ENCODE data around the gene PPM1A. TPM values are rescaled to one million over a fixed set of nuclear protein-coding genes. Genes with fewer than 3 reads are reported as not detected.

PPM1A gene
- total RNA-seq, 8 experiments from 2014 or later: 19.5 to 36.3 (median 32.6) TPM

- in situ Hi-C loops (cut with MboI; ENCODE audit: low pct_unique_long_range_greater_than_20kb in 2 of 9, low sequenced_read_pairs in 9 of 9, unreplicated experiment in 9 of 9): no loop called here
- 0 to 100% (median 85%) methylated on average over 1 to 2 of the region's 2 CpGs; no CpG with 5 or more reads in 3 of the 10 experiments for WGBS, 10 experiments
- ATAC-seq (replicated peaks in 6 of 8): no peak
Measured at GRCh38 chr14:60215127-60215444, 33.9 kb upstream of the PPM1A start.

GRCh38 chr14:60215520-60216420 is 33.3 kb upstream of the PPM1A start:
- 24 to 100% (median 88%) methylated on average over 1 to 4 of the region's 4 CpGs for WGBS, 10 experiments
- no peak overlapping the region for H3K27ac ChIP-seq
- in situ Hi-C loops (cut with MboI; ENCODE audit: low pct_unique_long_range_greater_than_20kb in 2 of 9, low sequenced_read_pairs in 9 of 9, unreplicated experiment in 9 of 9): no loop called here
- H3K4me3 ChIP-seq: no peak overlapping the region
- H3K4me1 ChIP-seq (replicated peaks in 1 of 2): no peaks in the 10 kb centered on the region
- ATAC-seq (replicated peaks in 6 of 8): no peak

More at GRCh38 chr14:60215127-60215444, 33.9 kb upstream of the PPM1A start:
- Histone ChIP-seq H3K4me1 (replicated peaks in 1 of 2) (no peaks in the 10 kb centered on the region), H3K4me3 (no peak overlapping the region), H3K27ac (no peak overlapping the region)

- no peak for ATAC-seq (replicated peaks in 6 of 8)
- Histone ChIP-seq H3K27ac (no peak overlapping the region), H3K4me1 (replicated peaks in 1 of 2) (no peaks in the 10 kb centered on the region), H3K4me3 (no peak overlapping the region)
- in situ Hi-C loops (cut with MboI; ENCODE audit: low pct_unique_long_range_greater_than_20kb in 2 of 9, low sequenced_read_pairs in 9 of 9, unreplicated experiment in 9 of 9): no loop called here
- WGBS, 10 experiments: 86% methylated on average over 1 of the region's 3 CpGs; no CpG with 5 or more reads in 9 of the 10 experiments
Measured at GRCh38 chr14:60217713-60218112, 31.3 kb upstream of the PPM1A start.

- ATAC-seq (replicated peaks in 6 of 8): no peak
- WGBS, 10 experiments: 38 to 100% (median 88%) methylated on average over 1 of the region's 1 CpG; no CpG with 5 or more reads in 3 of the 10 experiments
- H3K27ac ChIP-seq: no peak overlapping the region
- H3K4me3 ChIP-seq: no peak overlapping the region
- in situ Hi-C loops (cut with MboI; ENCODE audit: low pct_unique_long_range_greater_than_20kb in 2 of 9, low sequenced_read_pairs in 9 of 9, unreplicated experiment in 9 of 9): no loop called here
- no peaks in the 10 kb centered on the region for H3K4me1 ChIP-seq (replicated peaks in 1 of 2)
Measured at GRCh38 chr14:60220084-60220483, 28.9 kb upstream of the PPM1A start.

- H3K4me3 ChIP-seq: no peak overlapping the region
- H3K27ac ChIP-seq: no peak overlapping the region
- ATAC-seq (replicated peaks in 6 of 8): peak in 1 of 8 experiments; percentile 30
- whole genome bisulfite sequencing, 10 experiments: 74 to 100% (median 83%) methylated on average over 1 to 5 of the region's 10 CpGs; no CpG with 5 or more reads in 4 of the 10 experiments
- H3K4me1 ChIP-seq (replicated peaks in 1 of 2): no peaks in the 10 kb centered on the region
- in situ Hi-C loops (cut with MboI; ENCODE audit: low pct_unique_long_range_greater_than_20kb in 2 of 9, low sequenced_read_pairs in 9 of 9, unreplicated experiment in 9 of 9): no loop called here
Measured at GRCh38 chr14:60220917-60221316, 28.1 kb upstream of the PPM1A start.

GRCh38 chr14:60221457-60221856 is 27.6 kb upstream of the PPM1A start:
- Histone ChIP-seq H3K4me3 (no peak overlapping the region), H3K27ac (no peak overlapping the region), H3K4me1 (replicated peaks in 1 of 2) (no peaks in the 10 kb centered on the region)
- no peak for ATAC-seq (replicated peaks in 6 of 8)
- in situ Hi-C loops (cut with MboI; ENCODE audit: low pct_unique_long_range_greater_than_20kb in 2 of 9, low sequenced_read_pairs in 9 of 9, unreplicated experiment in 9 of 9): no loop called here

- ATAC-seq (replicated peaks in 6 of 8): no peak
- no peak overlapping the region for H3K27ac ChIP-seq
- no peaks in the 10 kb centered on the region for H3K4me1 ChIP-seq (replicated peaks in 1 of 2)
- no peak overlapping the region for H3K4me3 ChIP-seq
- 25 to 100% (median 80%) methylated on average over 1 to 4 of the region's 4 CpGs; no CpG with 5 or more reads in 4 of the 10 experiments for WGBS, 10 experiments
- in situ Hi-C loops (cut with MboI; ENCODE audit: low pct_unique_long_range_greater_than_20kb in 2 of 9, low sequenced_read_pairs in 9 of 9, unreplicated experiment in 9 of 9): no loop called here
Measured at GRCh38 chr14:60222820-60223219, 26.2 kb upstream of the PPM1A start.

GRCh38 chr14:60225265-60225664 is 23.8 kb upstream of the PPM1A start:
- Histone ChIP-seq H3K4me1 (replicated peaks in 1 of 2) (no peaks in the 10 kb centered on the region), H3K4me3 (no peak overlapping the region), H3K27ac (no peak overlapping the region)
- 18 to 100% (median 73%) methylated on average over 1 to 3 of the region's 3 CpGs for WGBS, 10 experiments
- in situ Hi-C loops (cut with MboI; ENCODE audit: low pct_unique_long_range_greater_than_20kb in 2 of 9, low sequenced_read_pairs in 9 of 9, unreplicated experiment in 9 of 9): no loop called here
- no peak for ATAC-seq (replicated peaks in 6 of 8)

GRCh38 chr14:60226298-60226697 is 22.7 kb upstream of the PPM1A start:
- ATAC-seq (replicated peaks in 6 of 8): no peak
- in situ Hi-C loops (cut with MboI; ENCODE audit: low pct_unique_long_range_greater_than_20kb in 2 of 9, low sequenced_read_pairs in 9 of 9, unreplicated experiment in 9 of 9): no loop called here
- 0 to 80% (median 33%) methylated on average over 1 to 2 of the region's 2 CpGs; no CpG with 5 or more reads in 5 of the 10 experiments for whole genome bisulfite sequencing, 10 experiments

GRCh38 chr14:60227291-60227690 is 21.7 kb upstream of the PPM1A start:
- WGBS, 10 experiments: 44 to 100% (median 89%) methylated on average over 1 of the region's 1 CpG; no CpG with 5 or more reads in 2 of the 10 experiments

More at GRCh38 chr14:60226298-60226697, 22.7 kb upstream of the PPM1A start:
- Histone ChIP-seq H3K27ac (no peak overlapping the region), H3K4me1 (replicated peaks in 1 of 2) (no peaks in the 10 kb centered on the region), H3K4me3 (no peak overlapping the region)

GRCh38 chr14:60229614-60230013 is 19.4 kb upstream of the PPM1A start:
- Histone ChIP-seq H3K27ac (no peak overlapping the region), H3K4me3 (no peak overlapping the region), H3K4me1 (replicated peaks in 1 of 2) (no peaks in the 10 kb centered on the region)
- ATAC-seq (replicated peaks in 6 of 8): no peak
- in situ Hi-C loops (cut with MboI; ENCODE audit: low pct_unique_long_range_greater_than_20kb in 2 of 9, low sequenced_read_pairs in 9 of 9, unreplicated experiment in 9 of 9): no loop called here

More at GRCh38 chr14:60227291-60227690, 21.7 kb upstream of the PPM1A start:
- ATAC-seq (replicated peaks in 6 of 8): no peak
- no peak overlapping the region for H3K27ac ChIP-seq
- in situ Hi-C loops (cut with MboI; ENCODE audit: low pct_unique_long_range_greater_than_20kb in 2 of 9, low sequenced_read_pairs in 9 of 9, unreplicated experiment in 9 of 9): no loop called here
- no peak overlapping the region for H3K4me3 ChIP-seq
- no peaks in the 10 kb centered on the region for H3K4me1 ChIP-seq (replicated peaks in 1 of 2)

- no peaks in the 10 kb centered on the region for H3K4me1 ChIP-seq (replicated peaks in 1 of 2)
- WGBS, 10 experiments: 60 to 100% (median 100%) methylated on average over 1 of the region's 1 CpG; no CpG with 5 or more reads in 1 of the 10 experiments
- ATAC-seq (replicated peaks in 6 of 8): no peak
- in situ Hi-C loops (cut with MboI; ENCODE audit: low pct_unique_long_range_greater_than_20kb in 2 of 9, low sequenced_read_pairs in 9 of 9, unreplicated experiment in 9 of 9): no loop called here
- no peak overlapping the region for H3K4me3 ChIP-seq
- no peak overlapping the region for H3K27ac ChIP-seq
Measured at GRCh38 chr14:60232185-60232584, 16.8 kb upstream of the PPM1A start.

- ATAC-seq (replicated peaks in 6 of 8): no peak
- in situ Hi-C loops (cut with MboI; ENCODE audit: low pct_unique_long_range_greater_than_20kb in 2 of 9, low sequenced_read_pairs in 9 of 9, unreplicated experiment in 9 of 9): no loop called here
- Histone ChIP-seq H3K4me1 (replicated peaks in 1 of 2) (no peaks in the 10 kb centered on the region), H3K27ac (no peak overlapping the region), H3K4me3 (no peak overlapping the region)
- WGBS, 10 experiments: 0 to 100% (median 83%) methylated on average over 1 to 3 of the region's 3 CpGs; no CpG with 5 or more reads in 1 of the 10 experiments
Measured at GRCh38 chr14:60233251-60233650, 15.8 kb upstream of the PPM1A start.

GRCh38 chr14:60233891-60234290 is 15.1 kb upstream of the PPM1A start:
- Histone ChIP-seq H3K27ac (no peak overlapping the region), H3K4me1 (replicated peaks in 1 of 2) (no peaks in the 10 kb centered on the region), H3K4me3 (no peak overlapping the region)
- in situ Hi-C loops (cut with MboI; ENCODE audit: low pct_unique_long_range_greater_than_20kb in 2 of 9, low sequenced_read_pairs in 9 of 9, unreplicated experiment in 9 of 9): no loop called here
- peak in 1 of 8 experiments; percentile 48 for ATAC-seq (replicated peaks in 6 of 8)

Measured in motor neuron (in vitro differentiated cells).